Measurements from ENCODE around the gene ADGRE1. TPM values are rescaled to one million over a fixed set of nuclear protein-coding genes. Genes with fewer than 3 reads are reported as not detected.
A peak's percentile ranks its signal among the peaks of the same experiment; 100 is the strongest.

ADGRE1 gene
- total RNA-seq, 1 donor from 2014 or later, result not detected

DNA sequence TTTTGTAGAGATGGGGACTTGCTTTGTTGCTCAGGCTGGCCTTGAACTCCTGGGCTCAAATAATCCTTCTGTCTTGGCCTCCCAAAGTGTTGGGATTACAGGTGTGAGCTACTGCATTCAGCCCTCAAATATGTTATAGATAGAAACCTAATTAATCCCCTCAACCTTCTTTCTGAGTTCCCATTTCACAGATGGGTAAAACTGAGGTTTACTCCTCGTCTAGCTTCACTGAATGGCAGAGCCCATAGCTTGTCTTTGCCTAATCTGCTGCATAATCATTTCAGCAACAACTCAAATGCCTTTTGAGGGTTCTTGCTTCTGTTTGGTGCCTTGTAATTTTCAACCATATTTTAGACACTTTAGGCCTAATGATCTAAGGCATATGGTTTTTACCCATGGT is 36.0 kb upstream of the ADGRE1 start:
- H3K4me3 ChIP-seq (ENCODE audit: low read depth, low read length), result no peak overlapping the region
- TF ChIP-seq, protein P1, sequence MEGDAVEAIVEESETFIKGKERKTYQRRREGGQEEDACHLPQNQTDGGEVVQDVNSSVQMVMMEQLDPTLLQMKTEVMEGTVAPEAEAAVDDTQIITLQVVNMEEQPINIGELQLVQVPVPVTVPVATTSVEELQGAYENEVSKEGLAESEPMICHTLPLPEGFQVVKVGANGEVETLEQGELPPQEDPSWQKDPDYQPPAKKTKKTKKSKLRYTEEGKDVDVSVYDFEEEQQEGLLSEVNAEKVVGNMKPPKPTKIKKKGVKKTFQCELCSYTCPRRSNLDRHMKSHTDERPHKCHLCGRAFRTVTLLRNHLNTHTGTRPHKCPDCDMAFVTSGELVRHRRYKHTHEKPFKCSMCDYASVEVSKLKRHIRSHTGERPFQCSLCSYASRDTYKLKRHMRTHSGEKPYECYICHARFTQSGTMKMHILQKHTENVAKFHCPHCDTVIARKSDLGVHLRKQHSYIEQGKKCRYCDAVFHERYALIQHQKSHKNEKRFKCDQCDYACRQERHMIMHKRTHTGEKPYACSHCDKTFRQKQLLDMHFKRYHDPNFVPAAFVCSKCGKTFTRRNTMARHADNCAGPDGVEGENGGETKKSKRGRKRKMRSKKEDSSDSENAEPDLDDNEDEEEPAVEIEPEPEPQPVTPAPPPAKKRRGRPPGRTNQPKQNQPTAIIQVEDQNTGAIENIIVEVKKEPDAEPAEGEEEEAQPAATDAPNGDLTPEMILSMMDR (conservative IDR thresholded peaks at IDR 0.05; ENCODE audit: low read depth, low read length), result no peak
- no peak for DNase-seq (ENCODE audit: low read depth)

DNA sequence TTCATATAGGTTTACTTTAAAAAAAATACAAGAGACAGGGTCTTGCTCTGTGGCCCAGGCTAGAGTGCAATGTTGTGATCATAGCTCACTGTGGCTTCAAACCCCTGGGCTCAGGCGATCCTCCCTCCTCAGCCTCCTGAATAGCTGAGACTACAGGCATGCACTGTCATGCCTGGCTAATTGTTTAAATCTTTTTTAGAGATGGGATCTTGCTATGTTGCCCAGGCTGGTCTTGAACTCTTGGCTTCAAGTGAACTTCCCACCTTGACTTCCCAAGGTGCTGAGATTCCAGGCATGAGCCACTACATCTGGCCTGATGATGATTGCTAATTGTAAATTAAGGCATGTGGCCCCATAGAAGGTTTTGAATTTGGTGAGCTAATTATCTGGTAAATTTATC is 35.4 kb upstream of the ADGRE1 start:
- H3K4me3 ChIP-seq (ENCODE audit: low read depth, low read length), result no peak overlapping the region
- TF ChIP-seq, protein P1 (conservative IDR thresholded peaks at IDR 0.05; ENCODE audit: low read depth, low read length), result no peak
- DNase-seq (ENCODE audit: low read depth), result no peak

DNA sequence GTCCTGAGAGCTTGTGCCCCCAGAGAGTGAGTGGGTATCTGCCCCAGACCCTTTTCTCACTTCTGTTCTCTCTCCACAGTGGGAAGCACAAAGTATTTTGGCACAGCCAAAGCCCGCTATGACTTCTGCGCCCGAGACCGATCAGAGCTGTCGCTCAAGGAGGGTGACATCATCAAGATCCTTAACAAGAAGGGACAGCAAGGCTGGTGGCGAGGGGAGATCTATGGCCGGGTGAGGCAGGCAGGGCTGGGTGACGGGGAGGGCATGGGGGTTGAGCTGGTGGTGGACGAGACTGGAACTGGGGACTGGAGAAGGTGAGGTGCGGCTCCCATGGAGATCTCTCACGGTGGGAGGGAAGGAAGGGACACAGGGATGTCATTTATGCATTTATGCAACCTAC is 33.5 kb upstream of the ADGRE1 start:
- H3K4me3 ChIP-seq (ENCODE audit: low read depth, low read length), result no peak overlapping the region
- no peak for DNase-seq (ENCODE audit: low read depth)
- TF ChIP-seq, protein P1 (conservative IDR thresholded peaks at IDR 0.05; ENCODE audit: low read depth, low read length), result no peak

DNA sequence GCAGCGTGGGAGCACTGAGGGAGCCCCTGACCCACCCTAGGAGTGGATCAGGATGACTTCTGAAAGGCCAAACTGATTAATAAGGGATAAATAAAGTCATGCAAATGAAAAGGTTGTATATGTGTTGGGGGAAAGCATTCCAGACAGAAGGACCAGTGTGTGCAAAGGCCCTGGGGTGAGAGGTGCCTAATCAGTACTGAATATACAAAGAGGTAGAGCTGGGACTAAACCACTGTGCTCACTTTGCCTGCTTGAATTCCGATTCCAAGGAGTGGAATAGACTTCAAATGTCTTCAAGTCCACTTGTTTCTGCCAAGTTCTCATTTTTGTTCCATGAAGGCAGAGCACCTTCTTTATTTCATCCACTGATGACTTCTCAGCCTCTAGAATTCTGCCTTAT is 32.6 kb upstream of the ADGRE1 start:
- no peak for DNase-seq (ENCODE audit: low read depth)
- no peak overlapping the region for H3K4me3 ChIP-seq (ENCODE audit: low read depth, low read length)
- TF ChIP-seq, protein P1 (conservative IDR thresholded peaks at IDR 0.05; ENCODE audit: low read depth, low read length), result no peak

DNA sequence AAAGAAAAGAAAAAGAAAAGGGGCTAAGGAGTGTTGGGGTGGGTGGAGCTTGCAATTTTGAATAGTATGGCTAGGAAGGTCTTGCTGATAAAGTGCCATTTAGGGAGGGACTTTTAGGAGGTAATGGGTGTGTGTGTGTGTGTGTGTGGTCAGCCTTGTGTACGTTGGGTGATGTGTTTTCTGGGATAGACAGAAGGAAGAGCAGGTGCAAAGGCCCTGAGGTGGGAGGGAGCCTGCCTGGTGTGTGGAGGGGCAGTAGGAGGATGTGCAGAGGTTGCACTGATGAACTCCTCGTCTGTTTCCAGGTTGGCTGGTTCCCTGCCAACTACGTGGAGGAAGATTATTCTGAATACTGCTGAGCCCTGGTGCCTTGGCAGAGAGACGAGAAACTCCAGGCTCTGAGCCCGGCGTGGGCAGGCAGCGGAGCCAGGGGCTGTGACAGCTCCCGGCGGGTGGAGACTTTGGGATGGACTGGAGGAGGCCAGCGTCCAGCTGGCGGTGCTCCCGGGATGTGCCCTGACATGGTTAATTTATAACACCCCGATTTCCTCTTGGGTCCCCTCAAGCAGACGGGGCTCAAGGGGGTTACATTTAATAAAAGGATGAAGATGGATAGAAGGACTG is 30.5 kb upstream of the ADGRE1 start:
- no peak for DNase-seq (ENCODE audit: low read depth)
- no peak overlapping the region for H3K4me3 ChIP-seq (ENCODE audit: low read depth, low read length)
- TF ChIP-seq, protein P1 (conservative IDR thresholded peaks at IDR 0.05; ENCODE audit: low read depth, low read length), result no peak

DNA sequence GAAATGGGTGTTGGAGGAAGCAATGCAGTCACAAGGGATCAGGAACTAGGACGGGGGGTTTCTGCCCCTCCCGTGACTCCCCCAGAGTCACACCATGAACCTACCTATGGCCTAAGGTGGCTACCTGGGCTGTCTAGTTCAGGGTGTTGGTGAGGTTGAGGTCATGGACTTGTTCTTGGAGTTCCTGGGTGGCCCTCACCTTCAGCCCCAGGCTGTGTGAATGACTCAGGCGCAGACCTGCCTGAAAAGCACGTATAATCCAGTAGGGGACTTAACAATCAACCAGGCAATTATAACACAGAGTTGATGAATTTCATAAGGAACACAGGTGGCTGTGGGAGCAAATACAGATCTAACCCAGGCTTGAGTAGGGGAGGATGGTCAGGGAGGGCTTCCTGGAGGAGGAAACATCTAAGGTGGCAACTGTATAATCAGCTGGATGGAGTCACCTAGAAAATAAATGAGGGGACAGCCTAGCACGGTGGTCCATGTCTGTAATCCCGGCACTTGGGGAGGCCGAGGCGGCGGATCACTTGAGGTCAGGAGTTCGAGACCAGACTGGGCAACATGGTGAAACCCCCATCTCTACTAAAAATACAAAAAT is 25.6 kb upstream of the ADGRE1 start:
- H3K4me3 ChIP-seq (ENCODE audit: low read depth, low read length), result no peak overlapping the region
- TF ChIP-seq, protein P1 (conservative IDR thresholded peaks at IDR 0.05; ENCODE audit: low read depth, low read length), result no peak
- no peak for DNase-seq (ENCODE audit: low read depth)

DNA sequence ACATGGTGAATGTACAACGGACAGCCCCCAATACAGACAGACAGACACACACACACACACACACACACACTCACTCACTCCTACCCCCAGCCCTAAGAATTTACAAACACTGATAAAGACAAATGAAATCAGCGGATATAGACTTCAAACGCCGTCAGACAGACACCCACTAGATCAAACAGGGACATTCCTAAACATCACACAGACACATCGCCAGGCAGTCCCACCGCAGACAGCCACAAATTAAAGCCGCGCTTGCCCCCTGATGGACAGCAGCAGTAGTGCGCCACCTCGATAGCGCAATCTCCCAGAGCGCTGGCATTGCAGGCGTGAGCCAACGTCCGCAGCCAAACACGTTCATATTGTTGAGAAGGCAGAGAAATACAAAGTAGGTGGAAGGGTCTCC is 24.7 kb upstream of the ADGRE1 start:
- DNase-seq (ENCODE audit: low read depth), result peak; percentile 30
- TF ChIP-seq, protein P1 (conservative IDR thresholded peaks at IDR 0.05; ENCODE audit: low read depth, low read length), result peak; percentile 89
- H3K4me3 ChIP-seq (ENCODE audit: low read depth, low read length), result peak overlapping the region; percentile 9

Measured in epithelial cell of proximal tubule (primary cell).